HFFc6 (cell line): ENCODE measurements around the gene PCBP2. TPM values are rescaled to one million over a fixed set of nuclear protein-coding genes. Genes with fewer than 3 reads are reported as not detected.

Source experiments
- DNase-seq: peaks from one replicate; pipeline ENCODE4 v3.0.0-alpha.2; 2018
- H3K27ac Mint-ChIP-seq: 2 replicates; pipeline ENCODE4 v1.8.0; 2020; ENCODE audit warnings: mild to moderate bottlenecking, mixed read lengths
- H3K27me3 Mint-ChIP-seq: 2 replicates; pipeline ENCODE4 v1.8.0; 2021; ENCODE audit warnings: mild to moderate bottlenecking, moderate library complexity, mixed read lengths; ENCODE audit not compliant: insufficient read depth
- H3K36me3 Mint-ChIP-seq: 2 replicates; pipeline ENCODE4 v1.8.0; 2021; ENCODE audit warnings: low read depth, mixed read lengths
- H3K4me1 Mint-ChIP-seq: 2 replicates; pipeline ENCODE4 v1.8.0; 2020; ENCODE audit warnings: low read depth, mixed read lengths
- H3K4me3 Mint-ChIP-seq: 2 replicates; pipeline ENCODE4 v1.8.0; 2020; ENCODE audit warnings: mild to moderate bottlenecking, moderate library complexity, mixed read lengths
- H3K9me3 Mint-ChIP-seq: 2 replicates; pipeline ENCODE4 v1.8.0; 2020; ENCODE audit warnings: mild to moderate bottlenecking, mixed read lengths
- CTCF ChIP-seq: fragments of 200-600 bp; sonication (generic); IDR thresholded peaks from 2 replicates; pipeline ENCODE4 v1.5.0; 2021; ENCODE audit warnings: antibody characterized with exemption, mild to moderate bottlenecking
- total RNA-seq, 6 experiments: library from RNA; stranded (reverse); fragmentation: NEBNext Ultra II Directional; extraction: Animal tissue kit (Norgen Biotek cat#: 25700); gene quantifications; 2 replicates in 1 of 6; 3 replicates in 5 of 6; pipeline ENCODE4 v1.2.3, GENCODE V29; 2021

Gene PCBP2
- total RNA-seq, 6 experiments from 2014 or later = 763 to 969 (median 874) TPM

GRCh38 chr12:53483225-53483978 is 31.5 kb downstream of the PCBP2 start:
- H3K4me3 Mint-ChIP-seq = peak overlapping the region; percentile 0; the same call in 1 of the 2 replicates
- no peak for TF ChIP-seq CTCF
- H3K27me3 Mint-ChIP-seq = peaks cover 42% of the 10 kb centered on the region
- peak overlapping the region; percentile 81 for H3K27ac Mint-ChIP-seq
- peaks cover 46% of the 10 kb centered on the region for H3K36me3 Mint-ChIP-seq
- H3K9me3 Mint-ChIP-seq = no peaks in the 10 kb centered on the region
- DNase-seq = no peak
- peaks cover 67% of the 10 kb centered on the region for H3K4me1 Mint-ChIP-seq

GRCh38 chr12:53483979-53484377 is 32.1 kb downstream of the PCBP2 start:
- H3K27ac Mint-ChIP-seq = peak overlapping the region; percentile 81
- peaks cover 42% of the 10 kb centered on the region for H3K27me3 Mint-ChIP-seq
- no peak for TF ChIP-seq CTCF
- H3K4me3 Mint-ChIP-seq = peak overlapping the region; percentile 0; the same call in 1 of the 2 replicates
- no peaks in the 10 kb centered on the region for H3K9me3 Mint-ChIP-seq
- DNase-seq = no peak
- peaks cover 62% of the 10 kb centered on the region for H3K4me1 Mint-ChIP-seq
- H3K36me3 Mint-ChIP-seq = peaks cover 41% of the 10 kb centered on the region

- H3K4me3 Mint-ChIP-seq = no peak overlapping the region; the same call in 1 of the 2 replicates
- H3K27me3 Mint-ChIP-seq = peaks cover 39% of the 10 kb centered on the region
- TF ChIP-seq CTCF = no peak
- peak overlapping the region; percentile 81 for H3K27ac Mint-ChIP-seq
- no peaks in the 10 kb centered on the region for H3K9me3 Mint-ChIP-seq
- peaks cover 52% of the 10 kb centered on the region for H3K4me1 Mint-ChIP-seq
- peak; percentile 80 for DNase-seq
- H3K36me3 Mint-ChIP-seq = peaks cover 32% of the 10 kb centered on the region
Observed at GRCh38 chr12:53484686-53485575, 33.0 kb downstream of the PCBP2 start.

GRCh38 chr12:53485955-53486735 is 34.2 kb downstream of the PCBP2 start:
- H3K36me3 Mint-ChIP-seq = peaks cover 28% of the 10 kb centered on the region
- H3K9me3 Mint-ChIP-seq = no peaks in the 10 kb centered on the region
- H3K27me3 Mint-ChIP-seq = peaks cover 39% of the 10 kb centered on the region
- TF ChIP-seq CTCF = no peak
- H3K4me3 Mint-ChIP-seq = no peak overlapping the region
- H3K27ac Mint-ChIP-seq = peak overlapping the region; percentile 48; the same call in 1 of the 2 replicates
- peaks cover 40% of the 10 kb centered on the region for H3K4me1 Mint-ChIP-seq
- DNase-seq = no peak
